GM19463 (cell line): ENCODE measurements around the gene TEKT2.

ENCODE experiments used
- ATAC-seq: cut with Tn5 transposase; IDR thresholded peaks from one replicate; pipeline ENCODE4 v1.9.1; 2021; ENCODE audit warnings: mild to moderate bottlenecking, moderate library complexity; ENCODE audit not compliant: unreplicated experiment

TEKT2 gene

GRCh38 chr1:36083635-36084496, at the start of gene TEKT2:
Gene TEKT2, plus strand, starts transcription at chr1:36084094. Its CDS starts 828 bp downstream, at chr1:36084922.
- no peak for ATAC-seq

GRCh38 chr1:36034692-36035091, 49.2 kb upstream of the TEKT2 start:
- no peak for ATAC-seq

GRCh38 chr1:36035154-36035553, 48.7 kb upstream of the TEKT2 start:
- no peak for ATAC-seq

- ATAC-seq = no peak
These were observed 43.7 kb upstream of the TEKT2 start for GRCh38 chr1:36040238-36040637.

GRCh38 chr1:36051821-36052220, 32.1 kb upstream of the TEKT2 start:
- no peak for ATAC-seq

- ATAC-seq = no peak
These were observed 29.9 kb upstream of the TEKT2 start for GRCh38 chr1:36053978-36054377.

GRCh38 chr1:36055706-36056105, 28.2 kb upstream of the TEKT2 start:
- ATAC-seq = no peak

GRCh38 chr1:36062315-36062714, 21.6 kb upstream of the TEKT2 start:
- no peak for ATAC-seq

GRCh38 chr1:36067871-36068270, 16.0 kb upstream of the TEKT2 start:
- no peak for ATAC-seq

GRCh38 chr1:36068866-36069265, 15.0 kb upstream of the TEKT2 start:
- ATAC-seq = no peak

GRCh38 chr1:36070349-36070748, 13.5 kb upstream of the TEKT2 start:
- ATAC-seq = no peak

GRCh38 chr1:36076979-36077573, 6.8 kb upstream of the TEKT2 start:
- no peak for ATAC-seq

- ATAC-seq = no peak
These were observed 3.7 kb upstream of the TEKT2 start for GRCh38 chr1:36080236-36080635.

GRCh38 chr1:36080801-36081200, 3.1 kb upstream of the TEKT2 start:
- no peak for ATAC-seq

- ATAC-seq = no peak
These were observed 1.9 kb upstream of the TEKT2 start for GRCh38 chr1:36081926-36082485.

GRCh38 chr1:36083219-36083618, 675 bp upstream of the TEKT2 start:
- no peak for ATAC-seq

- ATAC-seq = no peak
These were observed 712 bp downstream of the TEKT2 start for GRCh38 chr1:36084497-36085115.

GRCh38 chr1:36085126-36085525, 1.2 kb downstream of the TEKT2 start:
- ATAC-seq = no peak

- no peak for ATAC-seq
These were observed 2.0 kb downstream of the TEKT2 start for GRCh38 chr1:36085686-36086526.

GRCh38 chr1:36086529-36087232, 2.8 kb downstream of the TEKT2 start:
- no peak for ATAC-seq
